ENCODE data around the gene IGLON5. TPM values are rescaled to one million over a fixed set of nuclear protein-coding genes. Genes with fewer than 3 reads are reported as not detected.

Gene IGLON5
- total and polyA plus RNA-seq, 2 donors from 2014 or later = 0.15 TPM; not detected in 1

GRCh38 chr19:51301266-51301665 is 10.2 kb upstream of the IGLON5 start:
- no peak for TF ChIP-seq CTCF (IDR thresholded peaks at IDR 0.05; ENCODE audit: borderline replicate concordance, extremely low read depth, insufficient read depth)
- no peak overlapping the region for H3K27ac ChIP-seq (ENCODE audit: low read depth in 2 of 2, low read length in 2 of 2)
- peaks cover 0 to 15% (median 3%) of the 10 kb centered on the region in 3 donors for H3K9me3 ChIP-seq (ENCODE audit: control insufficient read depth in 2 of 3, insufficient read depth in 1 of 3, low read length in 3 of 3)
- intact Hi-C loops (cut with DNase I) = no loop called here
- FAIRE-seq (no peak), DNase-seq (no peak)
- no peak overlapping the region for H3K4me3 ChIP-seq (ENCODE audit: low read length in 3 of 3)
- no peaks in the 10 kb centered on the region for H3K27me3 ChIP-seq (ENCODE audit: control insufficient read depth, insufficient read depth, low read length)
- no peaks in the 10 kb centered on the region for H3K4me1 ChIP-seq (ENCODE audit: control insufficient read depth in 2 of 3, insufficient read depth in 2 of 3, low read depth in 1 of 3, low read length in 3 of 3)
- no peak overlapping the region for H3K9ac ChIP-seq (ENCODE audit: low read length in 3 of 3)
- H3K36me3 ChIP-seq (ENCODE audit: control insufficient read depth in 2 of 3, insufficient read depth in 3 of 3, low read length in 3 of 3) = no peaks in the 10 kb centered on the region

- Histone ChIP-seq H3K9ac (ENCODE audit: low read length in 3 of 3) (no peak overlapping the region), H3K27ac (ENCODE audit: low read depth in 2 of 2, low read length in 2 of 2) (no peak overlapping the region), H3K4me3 (ENCODE audit: low read length in 3 of 3) (no peak overlapping the region), H3K4me1 (ENCODE audit: control insufficient read depth in 2 of 3, insufficient read depth in 2 of 3, low read depth in 1 of 3, low read length in 3 of 3) (no peaks in the 10 kb centered on the region), H3K27me3 (ENCODE audit: control insufficient read depth, insufficient read depth, low read length) (peaks cover 6% of the 10 kb centered on the region), H3K36me3 (ENCODE audit: control insufficient read depth in 2 of 3, insufficient read depth in 3 of 3, low read length in 3 of 3) (no peaks in the 10 kb centered on the region), H3K9me3 (ENCODE audit: control insufficient read depth in 2 of 3, insufficient read depth in 1 of 3, low read length in 3 of 3) (peaks cover 0 to 23% (median 5%) of the 10 kb centered on the region in 3 donors)
- FAIRE-seq = no peak
- DNase-seq = no peak
- no peak for TF ChIP-seq CTCF (IDR thresholded peaks at IDR 0.05; ENCODE audit: borderline replicate concordance, extremely low read depth, insufficient read depth)
- intact Hi-C loops (cut with DNase I) = no loop called here
Observed at GRCh38 chr19:51305479-51305878, 6.0 kb upstream of the IGLON5 start.

GRCh38 chr19:51316688-51317087 is 5.2 kb downstream of the IGLON5 start:
- peaks cover 3% of the 10 kb centered on the region for H3K27me3 ChIP-seq (ENCODE audit: control insufficient read depth, insufficient read depth, low read length)
- peaks cover 0 to 4% (median 0%) of the 10 kb centered on the region in 3 donors for H3K9me3 ChIP-seq (ENCODE audit: control insufficient read depth in 2 of 3, insufficient read depth in 1 of 3, low read length in 3 of 3)
- FAIRE-seq = no peak
- H3K4me3 ChIP-seq (ENCODE audit: low read length in 3 of 3) = no peak overlapping the region
- H3K36me3 ChIP-seq (ENCODE audit: control insufficient read depth in 2 of 3, insufficient read depth in 3 of 3, low read length in 3 of 3) = no peaks in the 10 kb centered on the region
- H3K9ac ChIP-seq (ENCODE audit: low read length in 3 of 3) = no peak overlapping the region
- peaks cover 0 to 7% (median 3%) of the 10 kb centered on the region in 3 donors for H3K4me1 ChIP-seq (ENCODE audit: control insufficient read depth in 2 of 3, insufficient read depth in 2 of 3, low read depth in 1 of 3, low read length in 3 of 3)
- no peak for DNase-seq
- intact Hi-C loops (cut with DNase I) = no loop called here
- TF ChIP-seq CTCF (IDR thresholded peaks at IDR 0.05; ENCODE audit: borderline replicate concordance, extremely low read depth, insufficient read depth) = no peak
- no peak overlapping the region for H3K27ac ChIP-seq (ENCODE audit: low read depth in 2 of 2, low read length in 2 of 2)

GRCh38 chr19:51317376-51317775 is 5.9 kb downstream of the IGLON5 start:
- no peak overlapping the region for H3K4me3 ChIP-seq (ENCODE audit: low read length in 3 of 3)
- no peak overlapping the region for H3K9ac ChIP-seq (ENCODE audit: low read length in 3 of 3)
- H3K4me1 ChIP-seq (ENCODE audit: control insufficient read depth in 2 of 3, insufficient read depth in 2 of 3, low read depth in 1 of 3, low read length in 3 of 3) = peaks cover 0 to 7% (median 3%) of the 10 kb centered on the region in 3 donors
- H3K27ac ChIP-seq (ENCODE audit: low read depth in 2 of 2, low read length in 2 of 2) = no peak overlapping the region
- no peaks in the 10 kb centered on the region for H3K36me3 ChIP-seq (ENCODE audit: control insufficient read depth in 2 of 3, insufficient read depth in 3 of 3, low read length in 3 of 3)
- no peak for DNase-seq
- intact Hi-C loops (cut with DNase I) = no loop called here
- no peak for TF ChIP-seq CTCF (IDR thresholded peaks at IDR 0.05; ENCODE audit: borderline replicate concordance, extremely low read depth, insufficient read depth)
- H3K27me3 ChIP-seq (ENCODE audit: control insufficient read depth, insufficient read depth, low read length) = peaks cover 3% of the 10 kb centered on the region
- no peak for FAIRE-seq
- peaks cover 0 to 4% (median 0%) of the 10 kb centered on the region in 3 donors for H3K9me3 ChIP-seq (ENCODE audit: control insufficient read depth in 2 of 3, insufficient read depth in 1 of 3, low read length in 3 of 3)

Measured in kidney (tissue), 14 donors.